GM15510 (cell line): Measurements from ENCODE around the gene FAH.

Experiments used
- POLR2A ChIP-seq: IDR thresholded peaks from 3 replicates; pipeline ENCODE4 v1.6.1; 2011; ENCODE audit warnings: borderline replicate concordance; ENCODE audit not compliant: insufficient read length; ENCODE audit errors: extremely low read depth

FAH gene

DNA sequence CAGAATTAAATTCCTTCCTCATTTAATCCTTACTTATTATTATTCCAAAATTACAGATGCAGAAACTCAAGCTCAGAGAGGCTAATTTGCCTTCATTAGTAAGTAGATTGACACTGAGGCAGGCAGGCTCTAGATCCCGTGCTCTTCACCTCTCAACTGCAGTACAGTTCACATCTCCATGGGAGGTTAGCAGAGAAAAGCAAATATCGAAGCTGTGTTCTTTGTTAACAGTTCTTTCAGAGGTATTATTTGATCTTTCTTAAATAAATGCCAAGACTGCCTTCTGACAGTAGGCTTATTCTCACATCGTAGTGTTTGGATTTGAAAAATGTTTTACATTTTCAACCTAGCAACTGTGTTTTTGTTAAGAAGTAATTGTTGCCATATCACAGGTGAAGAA is 15.9 kb upstream of the FAH start:
- no peak for TF ChIP-seq POLR2A

DNA sequence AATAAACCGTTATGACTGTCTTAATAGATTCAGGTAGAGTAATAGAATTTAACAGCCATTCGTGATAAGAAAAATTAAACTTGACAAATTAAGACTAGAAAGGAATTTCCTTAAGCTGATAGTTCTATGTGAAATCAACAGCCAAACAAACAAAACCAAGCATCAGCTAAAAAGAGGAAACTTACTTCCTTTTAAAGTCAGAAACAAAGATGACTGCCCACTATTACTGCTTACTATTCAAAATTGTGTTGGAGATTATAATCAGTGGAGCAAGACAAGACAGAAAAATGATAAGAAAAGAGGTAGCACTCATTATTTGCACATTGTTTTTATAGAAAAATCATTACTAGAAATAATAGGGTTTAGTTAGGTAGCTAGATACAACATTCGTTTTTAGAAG is 13.8 kb upstream of the FAH start:
- TF ChIP-seq POLR2A = no peak

DNA sequence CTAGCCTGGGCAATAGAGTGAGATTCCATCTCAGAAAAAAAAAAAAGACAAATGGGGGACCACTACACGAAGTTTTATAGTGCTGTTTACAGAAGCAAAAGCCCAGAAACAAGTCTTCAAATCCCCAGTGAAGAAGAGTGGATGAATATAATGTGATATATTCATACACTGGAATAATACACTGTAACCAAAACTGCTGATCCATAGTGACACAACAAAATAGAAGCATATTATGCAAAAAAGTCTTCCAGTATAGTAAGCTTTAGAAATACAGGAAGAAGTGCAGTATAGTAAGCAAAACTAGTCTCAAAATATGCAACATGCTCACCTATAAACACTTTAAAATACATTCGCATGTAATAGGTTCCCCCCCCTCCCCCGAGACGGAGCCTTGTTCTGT is 11.9 kb upstream of the FAH start:
- TF ChIP-seq POLR2A = no peak

DNA sequence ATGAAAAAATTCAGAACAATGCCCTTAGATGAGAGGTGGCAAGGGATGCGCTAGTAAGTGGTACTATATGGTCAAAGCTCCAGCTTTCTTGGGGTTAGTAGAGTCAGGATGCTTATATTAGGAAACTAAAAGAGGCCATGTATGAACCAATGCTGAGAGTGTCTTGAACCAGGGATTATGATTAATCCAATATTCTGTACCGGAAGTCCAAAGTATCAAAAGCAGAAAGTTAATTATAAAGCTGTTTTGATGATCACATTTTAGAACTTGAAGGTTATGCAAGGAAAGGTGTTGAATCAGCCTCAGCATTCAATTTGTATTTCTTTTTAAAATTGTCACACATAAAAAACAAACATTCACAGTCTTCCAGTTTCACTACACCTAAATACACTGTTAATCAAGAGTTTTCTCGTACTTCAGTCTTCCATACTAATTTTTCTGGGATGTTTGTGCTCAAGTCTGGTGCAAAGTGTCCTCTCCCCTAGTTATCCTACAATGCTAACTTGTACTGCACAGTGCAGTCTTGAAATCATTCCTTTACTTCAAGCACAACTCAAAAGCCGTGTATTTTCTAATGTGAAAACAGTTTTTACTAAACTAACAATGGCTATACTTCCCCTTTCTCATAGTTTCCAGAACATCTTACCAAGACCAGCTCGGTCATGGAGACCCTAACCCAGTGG is 10.7 kb upstream of the FAH start:
- TF ChIP-seq POLR2A = no peak

DNA sequence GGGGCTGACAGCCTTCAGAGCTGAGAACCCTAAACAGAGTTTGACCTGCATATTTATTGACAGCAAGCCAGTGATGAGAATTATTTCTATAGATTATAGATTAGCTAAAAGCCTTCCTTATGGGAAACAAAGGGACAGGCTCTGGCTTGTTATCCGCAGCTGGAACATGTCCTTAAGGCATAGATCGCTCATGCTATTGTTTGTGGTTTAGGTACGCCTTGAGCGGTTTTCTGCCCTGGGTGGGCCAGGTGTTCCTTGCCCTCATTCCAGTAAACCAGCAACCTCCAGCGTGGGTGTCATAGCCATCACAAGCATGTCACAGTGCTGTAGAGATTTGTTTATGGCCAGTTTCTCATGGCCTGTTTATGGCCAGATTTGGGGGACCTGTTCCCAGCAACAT is 10.2 kb upstream of the FAH start:
- no peak for TF ChIP-seq POLR2A

DNA sequence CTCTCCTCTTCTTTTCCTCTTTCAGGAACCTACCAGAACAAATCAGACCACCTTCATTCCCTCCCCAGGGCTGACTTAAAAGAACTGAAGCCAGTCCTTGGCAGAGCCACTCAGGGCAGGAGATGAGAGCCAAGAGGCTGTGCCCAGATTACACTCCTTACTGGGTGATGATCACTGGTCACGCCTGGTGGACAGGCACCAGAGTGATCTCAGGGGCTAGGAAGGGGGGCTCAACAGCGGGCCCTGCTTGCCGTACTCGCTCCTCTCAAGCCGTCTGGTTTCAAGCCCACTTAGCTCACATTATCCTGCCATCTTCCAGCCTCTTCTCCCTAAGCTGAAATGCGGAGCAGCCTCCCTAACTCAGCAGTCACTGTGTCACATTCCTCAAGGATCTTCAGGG is 1.7 kb upstream of the FAH start:
- no peak for TF ChIP-seq POLR2A

DNA sequence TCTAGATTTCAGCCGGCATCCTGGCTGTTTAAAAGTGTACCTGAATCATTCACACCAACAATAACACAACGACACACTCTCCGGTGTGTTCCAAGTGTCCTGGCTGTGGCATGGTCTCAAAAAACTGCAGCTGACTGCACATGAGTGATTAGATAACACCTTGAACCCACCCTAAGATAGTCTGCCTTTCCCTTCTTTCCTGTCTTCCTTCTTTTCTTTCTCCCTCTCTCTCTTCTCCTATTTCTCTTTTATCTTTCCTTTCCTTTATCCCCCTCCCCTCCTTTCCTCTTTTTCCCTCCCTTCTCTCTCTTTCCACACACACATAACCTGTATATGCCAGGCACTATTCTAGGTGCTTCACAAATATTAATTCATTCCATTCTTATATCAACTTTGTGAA is 1.2 kb upstream of the FAH start:
- TF ChIP-seq POLR2A = no peak

DNA sequence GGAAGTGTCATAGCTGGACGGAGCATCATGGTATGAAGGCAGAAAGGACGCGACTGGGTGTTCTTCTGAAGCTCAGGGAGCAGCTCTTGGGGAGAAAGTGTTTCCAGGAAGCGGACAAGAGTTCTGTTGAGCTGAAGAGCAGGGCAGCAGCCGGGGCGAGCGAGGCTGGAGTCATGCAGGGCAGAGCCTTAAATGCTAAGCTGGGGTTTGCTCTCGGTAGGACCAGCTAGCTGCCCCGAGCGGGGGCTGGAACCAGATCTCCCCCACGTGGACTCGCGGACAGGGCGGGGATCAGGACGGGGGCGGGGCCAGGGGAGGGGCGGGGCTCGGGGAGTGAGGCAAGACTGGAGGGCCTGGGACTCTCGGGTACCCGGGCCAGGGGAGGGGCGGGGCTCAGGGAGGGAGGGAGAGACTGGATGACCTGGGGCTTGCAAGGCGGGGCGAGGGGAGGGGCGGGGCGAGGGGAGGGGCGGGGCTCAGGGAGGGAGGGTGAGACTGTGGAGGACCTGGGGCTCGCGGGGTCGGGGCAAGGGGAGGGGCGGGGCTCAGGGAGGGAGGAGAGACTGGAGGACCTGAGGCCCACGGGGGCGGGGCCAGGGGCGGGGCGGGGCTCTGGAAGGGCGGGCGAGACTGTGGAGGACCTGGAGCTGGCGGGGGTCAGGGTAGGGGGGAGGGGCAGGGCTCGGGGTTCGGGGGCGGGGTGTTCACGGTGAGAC is 461 bp upstream of the FAH start:
- peak; percentile 24 for TF ChIP-seq POLR2A

DNA sequence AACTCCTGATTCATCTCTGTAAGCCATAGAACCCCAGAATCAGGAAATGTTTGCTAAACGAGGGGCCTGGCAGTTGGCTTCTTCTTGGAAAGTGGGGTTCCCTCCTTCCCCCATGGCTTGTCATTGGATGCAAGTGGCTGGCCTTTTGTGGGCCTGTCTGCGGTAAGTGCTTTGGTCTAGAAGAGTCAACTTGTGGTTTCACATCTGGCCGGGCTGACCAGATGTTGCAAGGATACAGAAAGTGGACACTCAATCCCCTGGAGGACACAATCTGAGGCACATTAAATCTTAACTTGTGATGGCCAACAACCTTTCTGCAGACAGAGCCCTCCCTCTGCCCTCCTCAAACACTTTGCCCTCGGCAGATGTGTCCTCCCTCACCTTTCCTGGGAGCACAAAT is 1.1 kb downstream of the FAH start:
- TF ChIP-seq POLR2A = no peak

DNA sequence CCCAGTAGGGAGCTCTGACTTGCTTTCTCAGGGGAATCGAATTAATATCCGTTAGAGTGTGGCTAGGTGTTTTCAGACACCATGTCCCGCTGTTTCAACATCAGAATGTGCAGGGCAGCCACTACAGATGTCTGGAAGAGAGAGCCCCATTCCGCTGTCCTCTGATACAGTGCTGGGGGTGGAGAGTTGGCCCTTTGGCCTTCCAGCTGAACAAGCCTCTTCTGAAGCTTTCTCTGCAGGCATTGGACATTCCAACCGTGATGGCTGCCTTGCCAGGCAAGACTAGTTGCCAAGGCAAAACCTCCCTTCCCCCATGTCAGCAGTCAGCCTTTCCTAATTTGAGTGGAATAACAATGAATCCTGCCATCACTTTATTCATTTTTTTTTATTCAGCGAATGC is 1.5 kb downstream of the FAH start:
- TF ChIP-seq POLR2A = no peak

DNA sequence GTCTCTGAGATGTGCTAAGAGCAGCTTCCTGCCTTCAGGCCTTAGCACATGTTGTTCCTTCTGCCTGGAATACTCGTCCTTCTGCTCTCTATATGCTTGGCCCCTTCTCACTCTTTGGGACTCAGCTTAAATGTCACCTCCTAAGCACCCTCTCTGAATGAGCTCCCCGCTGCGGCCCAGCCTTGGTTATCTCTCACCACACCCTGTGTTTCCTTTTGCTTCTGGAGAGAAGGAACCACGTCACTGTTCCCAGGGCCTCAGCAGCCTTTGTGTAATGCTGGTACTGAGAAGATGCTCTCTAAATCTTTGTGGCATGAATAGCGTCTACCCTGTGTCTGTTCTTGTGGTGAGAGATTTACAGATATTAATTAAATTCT is 2.2 kb downstream of the FAH start:
- TF ChIP-seq POLR2A = no peak

DNA sequence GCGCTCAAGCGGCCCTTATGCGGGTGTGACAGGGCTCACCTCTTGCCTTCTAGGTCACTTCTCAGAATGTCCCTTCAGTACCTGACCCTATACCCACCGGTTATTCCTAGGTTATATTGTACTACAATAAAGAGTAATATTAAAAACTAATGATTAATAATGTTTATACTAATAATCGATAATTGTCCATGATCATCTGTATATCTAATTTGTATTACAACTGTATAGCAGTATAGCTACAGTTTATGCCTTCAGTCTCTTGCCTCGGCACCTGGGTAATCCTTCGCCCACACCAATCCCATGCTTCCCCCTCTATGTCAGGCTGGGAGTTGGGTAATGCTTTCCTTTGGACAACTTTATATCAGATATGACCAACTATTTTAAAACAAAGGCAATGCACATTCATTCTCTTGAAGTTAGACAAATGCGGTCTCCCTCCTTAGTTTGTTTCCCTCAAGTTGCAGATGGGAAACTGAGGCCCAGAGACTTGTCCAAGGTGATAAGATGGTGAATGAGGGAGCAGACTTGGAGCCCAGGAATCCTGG is 3.4 kb downstream of the FAH start:
- TF ChIP-seq POLR2A = no peak

DNA sequence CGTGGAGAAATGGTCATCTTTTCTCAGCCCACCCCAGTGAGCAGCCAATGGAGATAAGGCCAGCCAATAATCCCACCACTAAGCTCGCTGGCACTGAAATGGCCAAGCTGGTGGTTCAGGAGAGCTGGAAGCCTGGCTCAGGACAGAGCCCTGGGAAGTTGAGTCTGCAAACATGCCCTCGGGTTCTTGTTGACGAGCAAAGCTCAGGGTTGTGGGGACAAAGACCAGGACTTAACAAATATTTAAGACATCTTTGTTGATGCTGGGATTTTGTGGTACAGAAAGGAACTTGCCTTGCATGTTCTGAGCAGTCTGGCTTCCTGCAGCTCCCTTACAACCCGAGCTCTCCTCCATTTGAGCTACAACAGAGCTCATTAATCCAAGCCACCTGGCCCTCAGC is 4.4 kb downstream of the FAH start:
- no peak for TF ChIP-seq POLR2A

DNA sequence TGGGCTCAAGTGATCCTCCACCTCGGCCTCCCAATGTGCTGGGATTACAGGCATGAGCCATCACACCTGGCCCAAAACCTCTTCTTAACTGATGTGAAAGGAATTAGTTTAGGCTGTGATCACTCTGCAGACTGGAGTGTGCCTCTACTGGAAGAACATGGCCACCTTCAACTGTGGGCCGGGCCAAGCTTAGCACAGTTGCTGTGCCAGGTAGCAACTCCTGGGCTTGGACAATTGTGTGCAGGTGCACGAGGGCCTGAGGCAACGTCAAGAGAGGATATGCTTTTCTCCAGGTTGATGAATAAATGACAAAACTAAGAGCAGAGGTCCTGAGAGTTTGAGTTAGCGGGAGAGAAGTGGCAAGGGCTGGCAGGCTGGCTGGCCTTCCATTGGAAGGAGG is 6.5 kb downstream of the FAH start:
- no peak for TF ChIP-seq POLR2A

DNA sequence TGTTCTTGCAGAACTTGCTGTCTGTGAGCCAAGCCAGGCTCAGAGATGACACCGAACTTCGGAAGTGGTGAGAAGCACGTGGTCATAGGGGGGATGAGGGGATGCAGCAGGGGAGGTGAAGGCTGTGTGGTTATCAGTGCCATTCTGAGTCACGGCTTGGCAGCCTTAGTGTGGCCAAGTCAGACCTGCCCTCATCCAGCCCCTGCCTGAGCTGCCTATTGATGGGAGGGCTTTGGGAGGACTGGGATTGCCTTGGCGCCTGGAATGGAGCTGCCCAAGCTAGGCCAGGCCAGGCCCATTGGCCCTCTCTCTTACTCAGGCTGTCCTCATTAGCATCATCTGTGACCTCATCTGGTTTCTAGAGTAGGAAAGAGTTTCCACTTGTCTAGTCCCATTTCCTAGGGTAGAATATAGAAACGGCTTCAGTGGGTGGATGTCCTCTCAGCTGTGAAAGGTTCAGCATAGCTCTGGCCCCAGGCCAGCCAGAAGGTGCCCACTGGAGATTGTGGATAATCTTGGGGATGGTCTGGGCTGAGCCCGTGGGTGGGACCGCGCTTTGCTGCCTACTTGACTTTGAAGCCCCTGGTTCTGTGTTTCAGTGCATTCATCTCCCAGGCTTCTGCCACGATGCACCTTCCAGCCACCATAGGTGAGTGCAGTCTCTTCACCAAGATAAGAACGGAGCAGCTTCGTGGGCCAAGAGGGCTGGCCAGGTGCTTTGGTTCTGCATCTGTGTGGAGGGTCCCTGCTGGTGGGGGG is 7.2 kb downstream of the FAH start:
- no peak for TF ChIP-seq POLR2A
